Uterus (tissue), 4 donors: ENCODE measurements around the gene PDGFB. TPM values are rescaled to one million over a fixed set of nuclear protein-coding genes. Genes with fewer than 3 reads are reported as not detected.

Experiments
- DNase-seq, 2 donors: peaks; one replicate each; pipeline ENCODE4 v3.0.0-alpha.2; 2019 to 2020
- H3K27ac ChIP-seq, 2 donors: fragments of 200-600 bp; sonication (generic); 1 replicate in 1 of 2; 2 replicates in 1 of 2; pipeline ENCODE4 v1.5.1; 2016 to 2018
- H3K27me3 ChIP-seq, 2 donors: fragments of 200-600 bp; sonication (generic); one replicate each; pipeline ENCODE4 v1.5.1; 2018 to 2019; ENCODE audit warnings: control low read depth in 1 of 2
- H3K36me3 ChIP-seq, 2 donors: fragments of 200-600 bp; sonication (generic); one replicate each; pipeline ENCODE4 v1.5.1; 2019; ENCODE audit warnings: control low read depth in 1 of 2
- H3K4me1 ChIP-seq, 2 donors: fragments of 200-600 bp; sonication (generic); one replicate each; pipeline ENCODE4 v1.5.1; 2018 to 2019; ENCODE audit warnings: control low read depth in 1 of 2
- H3K4me3 ChIP-seq, 2 donors: fragments of 200-600 bp; sonication (generic); 1 replicate in 1 of 2; 2 replicates in 1 of 2; pipeline ENCODE4 v1.5.1; 2018 to 2019; ENCODE audit warnings: mild to moderate bottlenecking in 1 of 2
- H3K9me3 ChIP-seq, 2 donors: fragments of 200-600 bp; sonication (generic); one replicate each; pipeline ENCODE4 v1.5.1; 2019; ENCODE audit warnings: control low read depth in 1 of 2
- POLR2A ChIP-seq, 2 donors: fragments of 450-650 bp; IDR thresholded peaks; one replicate each; pipeline ENCODE4 v1.6.1; 2016; ENCODE audit warnings: antibody characterized with exemption in 2 of 2, mild to moderate bottlenecking in 1 of 2, moderate library complexity in 1 of 2
- intact Hi-C: fragments of 100-400 bp; cut with DNase I; formaldehyde crosslinking; loops from one replicate; pipeline ENCODE4 v1.15.1; 2023; ENCODE audit warnings: low total_unique reads
- total RNA-seq, 4 donors: library from RNA; depleted of rRNA in 3 of 4; stranded (reverse); fragments of >200 nt in 3 of 4; gene quantifications; one replicate each; pipeline versions ENCODE4 v1.1.0 to v1.2.4, GENCODE V29; 2014 to 2023
- TF ChIP-seq, protein P1 (sequence below), 4 experiments: fragments of 200-600 bp in 2 of 4; fragments of 450-650 bp in 2 of 4; sonication (generic) in 2 of 4; IDR thresholded peaks; one replicate each; pipeline ENCODE4 v1.5.1; 2016 to 2019; ENCODE audit warnings: antibody characterized with exemption in 4 of 4, mild to moderate bottlenecking in 2 of 4, moderate library complexity in 1 of 4
- donor health status: DM: yes; HTN: yes; CAD: no.

PDGFB gene
- total RNA-seq, 4 donors from 2014 or later, result 2.0 to 24.8 (median 5.6) TPM

DNA sequence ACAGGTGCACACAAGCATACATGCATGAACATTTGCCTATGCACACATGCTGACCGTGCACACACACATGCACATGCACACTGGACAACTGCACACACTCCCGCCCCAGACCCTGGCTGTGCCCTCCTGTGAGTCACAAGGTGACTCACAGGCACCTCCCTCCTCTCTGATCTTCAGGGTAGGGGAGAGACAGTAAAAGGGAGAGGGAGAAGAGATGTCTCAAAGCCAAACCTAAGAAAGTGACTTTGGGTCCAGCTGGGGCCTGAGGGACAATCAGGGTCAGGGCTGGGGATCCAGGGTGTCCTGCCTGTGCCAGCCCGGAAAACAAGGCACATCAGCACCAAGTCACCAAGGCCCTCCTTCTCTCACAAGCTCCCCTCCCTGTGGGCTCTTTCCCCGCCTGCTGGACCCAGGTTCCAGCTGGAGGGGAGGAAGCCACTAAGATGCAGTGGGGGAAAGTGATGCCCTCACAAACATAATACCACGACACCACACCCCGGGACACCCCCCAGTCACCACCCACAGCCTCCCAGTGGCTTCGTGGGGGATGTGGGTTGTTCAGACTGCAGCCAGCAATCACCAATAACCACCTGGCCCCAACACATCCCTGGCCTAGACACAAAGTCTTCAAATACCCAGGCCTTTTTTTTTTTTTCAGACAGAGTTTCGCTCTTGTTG, 39.3 kb downstream of the PDGFB start:
- TF ChIP-seq POLR2A (IDR thresholded peaks at IDR 0.05), result no peak
- TF ChIP-seq, protein P1, sequence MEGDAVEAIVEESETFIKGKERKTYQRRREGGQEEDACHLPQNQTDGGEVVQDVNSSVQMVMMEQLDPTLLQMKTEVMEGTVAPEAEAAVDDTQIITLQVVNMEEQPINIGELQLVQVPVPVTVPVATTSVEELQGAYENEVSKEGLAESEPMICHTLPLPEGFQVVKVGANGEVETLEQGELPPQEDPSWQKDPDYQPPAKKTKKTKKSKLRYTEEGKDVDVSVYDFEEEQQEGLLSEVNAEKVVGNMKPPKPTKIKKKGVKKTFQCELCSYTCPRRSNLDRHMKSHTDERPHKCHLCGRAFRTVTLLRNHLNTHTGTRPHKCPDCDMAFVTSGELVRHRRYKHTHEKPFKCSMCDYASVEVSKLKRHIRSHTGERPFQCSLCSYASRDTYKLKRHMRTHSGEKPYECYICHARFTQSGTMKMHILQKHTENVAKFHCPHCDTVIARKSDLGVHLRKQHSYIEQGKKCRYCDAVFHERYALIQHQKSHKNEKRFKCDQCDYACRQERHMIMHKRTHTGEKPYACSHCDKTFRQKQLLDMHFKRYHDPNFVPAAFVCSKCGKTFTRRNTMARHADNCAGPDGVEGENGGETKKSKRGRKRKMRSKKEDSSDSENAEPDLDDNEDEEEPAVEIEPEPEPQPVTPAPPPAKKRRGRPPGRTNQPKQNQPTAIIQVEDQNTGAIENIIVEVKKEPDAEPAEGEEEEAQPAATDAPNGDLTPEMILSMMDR (IDR thresholded peaks at IDR 0.05), result no peak
- H3K27me3 ChIP-seq, result no peaks in the 10 kb centered on the region
- no peaks in the 10 kb centered on the region for H3K4me1 ChIP-seq
- H3K27ac ChIP-seq, result no peak overlapping the region
- peak in 1 of 2 donors; percentile 4 for DNase-seq
- no peak overlapping the region for H3K4me3 ChIP-seq
- intact Hi-C loops, result no loop called here
- H3K9me3 ChIP-seq, result no peaks in the 10 kb centered on the region
- H3K36me3 ChIP-seq, result no peaks in the 10 kb centered on the region

DNA sequence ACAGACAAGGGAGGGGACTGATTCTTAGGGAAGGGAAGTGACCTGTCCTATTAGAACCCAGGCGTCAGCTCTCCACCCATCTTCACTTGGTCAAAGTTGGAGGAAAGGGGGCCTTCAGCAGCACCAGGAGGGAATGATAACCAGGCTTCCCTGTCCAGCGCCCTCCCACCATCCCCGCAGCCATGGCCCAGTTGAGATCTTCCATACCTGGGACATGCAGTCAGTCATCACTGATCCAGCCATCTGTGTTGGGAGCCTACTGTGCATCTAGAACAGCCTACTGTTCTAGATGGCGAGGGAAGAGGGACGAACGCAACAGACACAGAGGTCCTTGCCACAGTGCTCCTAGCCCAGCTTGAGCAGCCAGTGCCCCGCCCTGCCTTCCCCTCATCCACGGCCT, 40.6 kb downstream of the PDGFB start:
- DNase-seq, result peak in 1 of 2 donors; percentile 4
- intact Hi-C loops, result no loop called here

DNA sequence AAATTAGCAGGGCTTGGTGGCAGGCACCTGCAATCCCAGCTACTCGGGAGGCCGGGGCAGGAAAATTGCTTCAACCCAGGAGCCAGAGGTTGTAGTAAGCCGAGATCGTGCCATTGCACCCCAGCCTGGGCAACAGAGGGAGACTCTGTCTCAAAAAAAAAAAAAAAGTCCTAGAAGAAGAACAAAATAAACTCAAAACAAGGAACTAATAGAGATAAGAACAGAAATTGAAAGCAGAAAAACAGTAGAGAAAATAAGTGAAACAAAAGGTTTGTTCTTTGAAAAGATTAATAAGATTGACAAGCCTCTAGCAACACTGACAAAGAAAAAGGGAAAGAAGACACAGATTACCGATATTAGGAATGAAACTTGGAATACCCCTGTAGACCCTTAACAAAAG, 47.2 kb downstream of the PDGFB start:
- Histone ChIP-seq H3K4me3 (no peak overlapping the region), H3K27me3 (no peaks in the 10 kb centered on the region), H3K36me3 (no peaks in the 10 kb centered on the region), H3K9me3 (no peaks in the 10 kb centered on the region), H3K27ac (no peak overlapping the region), H3K4me1 (no peaks in the 10 kb centered on the region)
- TF ChIP-seq POLR2A (IDR thresholded peaks at IDR 0.05), result no peak
- TF ChIP-seq, protein P1 (IDR thresholded peaks at IDR 0.05), result no peak
- intact Hi-C loops, result no loop called here
- DNase-seq, result no peak

More for the DNA sequence above, 40.6 kb downstream of the PDGFB start:
- Histone ChIP-seq H3K36me3 (no peaks in the 10 kb centered on the region), H3K27me3 (no peaks in the 10 kb centered on the region), H3K9me3 (no peaks in the 10 kb centered on the region), H3K4me3 (no peak overlapping the region), H3K27ac (no peak overlapping the region), H3K4me1 (no peaks in the 10 kb centered on the region)
- TF ChIP-seq, protein P1 (IDR thresholded peaks at IDR 0.05), result no peak
- TF ChIP-seq POLR2A (IDR thresholded peaks at IDR 0.05), result no peak

DNA sequence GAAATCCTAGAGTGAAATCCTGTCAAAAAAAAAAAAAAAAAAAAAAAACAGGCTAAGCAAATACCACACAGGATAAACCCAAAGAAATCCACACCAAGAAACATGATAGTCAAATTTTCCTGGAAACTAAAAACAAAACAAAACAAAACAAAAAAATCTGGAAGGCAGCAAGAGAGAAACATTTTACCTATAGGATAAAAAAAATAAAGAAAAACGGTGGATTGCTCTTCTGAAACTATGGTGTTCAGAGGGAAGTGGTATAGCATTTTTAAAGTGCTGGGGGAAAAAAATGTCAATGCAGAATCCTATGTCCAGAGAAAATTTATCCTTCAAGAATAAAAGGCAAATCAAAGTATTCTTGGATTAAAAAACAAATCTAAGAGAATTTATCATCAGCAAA, 50.7 kb downstream of the PDGFB start:
- no peak overlapping the region for H3K27ac ChIP-seq
- H3K27me3 ChIP-seq, result no peaks in the 10 kb centered on the region
- TF ChIP-seq POLR2A (IDR thresholded peaks at IDR 0.05), result no peak
- TF ChIP-seq, protein P1 (IDR thresholded peaks at IDR 0.05), result no peak
- no peaks in the 10 kb centered on the region for H3K36me3 ChIP-seq
- H3K4me3 ChIP-seq, result no peak overlapping the region
- H3K4me1 ChIP-seq, result no peaks in the 10 kb centered on the region
- DNase-seq, result no peak
- intact Hi-C loops, result no loop called here
- no peaks in the 10 kb centered on the region for H3K9me3 ChIP-seq

DNA sequence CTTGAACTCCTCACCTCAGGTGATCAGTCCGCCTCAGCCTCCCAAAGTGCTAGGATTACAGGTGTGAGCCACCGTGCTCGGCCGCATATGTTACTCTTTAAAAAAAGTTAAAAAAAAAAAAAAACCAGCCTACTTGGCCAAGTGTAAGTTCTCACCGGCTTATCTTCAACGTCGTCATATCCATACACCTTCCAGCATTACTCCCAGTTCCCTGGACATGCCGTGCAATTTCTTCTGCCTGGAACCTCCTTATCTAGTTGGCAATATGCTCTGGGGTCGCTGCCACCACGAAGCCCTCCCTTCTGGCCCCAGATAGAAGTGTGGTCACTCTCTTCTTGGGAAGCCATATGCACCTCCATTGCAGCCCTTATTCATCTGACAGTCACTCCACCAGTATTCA, 56.0 kb downstream of the PDGFB start:
- H3K36me3 ChIP-seq, result no peaks in the 10 kb centered on the region
- H3K4me3 ChIP-seq, result no peak overlapping the region
- no peaks in the 10 kb centered on the region for H3K27me3 ChIP-seq
- no peaks in the 10 kb centered on the region for H3K4me1 ChIP-seq
- H3K27ac ChIP-seq, result no peak overlapping the region
- no peak for DNase-seq
- intact Hi-C loops, result no loop called here
- TF ChIP-seq, protein P1 (IDR thresholded peaks at IDR 0.05), result no peak
- TF ChIP-seq POLR2A (IDR thresholded peaks at IDR 0.05), result no peak
- no peaks in the 10 kb centered on the region for H3K9me3 ChIP-seq
